ENCODE measurements around the gene ZG16. TPM values are rescaled to one million over a fixed set of nuclear protein-coding genes. Genes with fewer than 3 reads are reported as not detected.

ZG16 gene
- polyA plus RNA-seq, 3 donors: not detected

GRCh38 chr16:29794231-29794710 lies 16.2 kb downstream of the ZG16 start:
- 100% methylated on average over 1 of the region's 3 CpGs for WGBS (ENCODE audit: insufficient coverage)
- Mint-ChIP-seq H3K9me3 (peaks cover 0 to 2% (median 0%) of the 10 kb centered on the region in 7 donors), H3K36me3 (peaks cover 26 to 38% of the 10 kb centered on the region in 2 donors), H3K27ac (peak overlapping the region in 5 of 7 donors; percentile 38 to 84 (median 55)), H3K27me3 (ENCODE audit: low read depth in 3 of 3) (peaks cover 0 to 1% (median 0%) of the 10 kb centered on the region in 3 donors), H3K4me3 (no peak overlapping the region), H3K4me1 (peaks cover 41% of the 10 kb centered on the region)
- Histone ChIP-seq H3K36me3 (replicated peaks in 1 of 2; ENCODE audit: control insufficient read depth in 1 of 2, insufficient read depth in 2 of 2, low read length in 2 of 2) (peaks cover 24 to 28% of the 10 kb centered on the region in 2 donors), H3K27ac (ENCODE audit: low read depth in 1 of 2, low read length in 2 of 2) (peak overlapping the region in 1 of 2 donors; percentile 6), H3K4me2 (replicated peaks; ENCODE audit: extremely low read depth, low read length, poor library complexity, severe bottlenecking) (no peak overlapping the region), H3K79me2 (ENCODE audit: insufficient read depth, low read length) (peaks cover 73% of the 10 kb centered on the region), H3K4me3 (replicated peaks in 1 of 3; ENCODE audit: low read depth in 2 of 3, low read length in 3 of 3) (no peak overlapping the region), H3K9me3 (replicated peaks in 1 of 2; ENCODE audit: control insufficient read depth in 1 of 2, insufficient read depth in 1 of 2, low read length in 2 of 2) (no peaks in the 10 kb centered on the region), H2AFZ (ENCODE audit: insufficient read depth, low read depth, low read length, poor library complexity, severe bottlenecking) (no peak overlapping the region), H4K20me1 (ENCODE audit: insufficient read depth, low read length) (no peaks in the 10 kb centered on the region), H3K27me3 (ENCODE audit: control insufficient read depth in 2 of 2, insufficient read depth in 2 of 2, low read length in 2 of 2) (no peaks in the 10 kb centered on the region), H3K4me1 (ENCODE audit: control insufficient read depth in 1 of 2, insufficient read depth in 2 of 2, low read length in 2 of 2) (peaks cover 25 to 33% of the 10 kb centered on the region in 2 donors), H3K9ac (ENCODE audit: insufficient read depth, low read length, poor library complexity, severe bottlenecking) (no peak overlapping the region)
- intact Hi-C loops (cut with micrococcal nuclease): no loop called here
- TF ChIP-seq CTCF (IDR thresholded peaks at IDR 0.05): no peak
- DNase-seq: no peak

DNA sequence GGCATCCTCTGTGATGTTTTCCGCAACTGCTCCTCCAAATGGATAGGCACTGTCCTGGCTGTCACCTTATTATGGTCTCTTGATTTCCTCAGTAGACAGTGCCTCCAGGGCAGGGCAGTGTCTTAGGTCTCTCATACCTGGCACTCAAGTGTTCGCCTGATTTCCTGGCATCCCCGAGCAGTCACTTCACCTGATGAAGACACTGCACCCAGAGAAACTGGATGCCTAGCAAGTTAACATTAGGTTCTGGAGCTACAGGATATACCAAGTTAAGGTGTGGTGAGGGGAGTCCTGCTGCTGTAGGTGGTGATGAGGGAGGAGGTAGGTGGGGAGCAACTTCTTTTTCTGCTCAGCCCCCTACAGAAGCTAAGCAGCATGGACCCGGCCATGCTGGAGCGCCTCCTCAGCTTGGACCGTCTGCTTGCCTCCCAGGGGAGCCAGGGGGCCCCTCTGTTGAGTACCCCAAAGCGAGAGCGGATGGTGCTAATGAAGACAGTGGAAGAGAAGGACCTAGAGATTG lies 24.4 kb downstream of the ZG16 start:
- Histone ChIP-seq H3K9ac (ENCODE audit: insufficient read depth, low read length, poor library complexity, severe bottlenecking) (no peak overlapping the region), H3K36me3 (replicated peaks in 1 of 2; ENCODE audit: control insufficient read depth in 1 of 2, insufficient read depth in 2 of 2, low read length in 2 of 2) (peaks cover 26 to 45% of the 10 kb centered on the region in 2 donors), H3K27me3 (ENCODE audit: control insufficient read depth in 2 of 2, insufficient read depth in 2 of 2, low read length in 2 of 2) (no peaks in the 10 kb centered on the region), H3K4me2 (replicated peaks; ENCODE audit: extremely low read depth, low read length, poor library complexity, severe bottlenecking) (no peak overlapping the region), H2AFZ (ENCODE audit: insufficient read depth, low read depth, low read length, poor library complexity, severe bottlenecking) (no peak overlapping the region), H3K4me3 (replicated peaks in 1 of 3; ENCODE audit: low read depth in 2 of 3, low read length in 3 of 3) (no peak overlapping the region), H3K9me3 (replicated peaks in 1 of 2; ENCODE audit: control insufficient read depth in 1 of 2, insufficient read depth in 1 of 2, low read length in 2 of 2) (no peaks in the 10 kb centered on the region), H4K20me1 (ENCODE audit: insufficient read depth, low read length) (no peaks in the 10 kb centered on the region), H3K27ac (ENCODE audit: low read depth in 1 of 2, low read length in 2 of 2) (no peak overlapping the region), H3K4me1 (ENCODE audit: control insufficient read depth in 1 of 2, insufficient read depth in 2 of 2, low read length in 2 of 2) (peaks cover 16 to 22% of the 10 kb centered on the region in 2 donors), H3K79me2 (ENCODE audit: insufficient read depth, low read length) (peaks cover 6% of the 10 kb centered on the region)
- Mint-ChIP-seq H3K27me3 (ENCODE audit: low read depth in 3 of 3) (peaks cover 0 to 3% (median 2%) of the 10 kb centered on the region in 3 donors), H3K4me1 (peaks cover 15% of the 10 kb centered on the region), H3K27ac (peak overlapping the region in 1 of 7 donors; percentile 53), H3K36me3 (peaks cover 37 to 45% of the 10 kb centered on the region in 2 donors), H3K4me3 (no peak overlapping the region), H3K9me3 (peaks cover 0 to 1% (median 0%) of the 10 kb centered on the region in 7 donors)
- no peak for TF ChIP-seq CTCF (IDR thresholded peaks at IDR 0.05)
- intact Hi-C loops (cut with micrococcal nuclease): no loop called here
- DNase-seq: no peak
- 100% methylated on average over 2 of the region's 8 CpGs for WGBS (ENCODE audit: insufficient coverage)

All from CD14-positive monocyte (primary cell).